GM12872 (cell line): Measurements from ENCODE around the gene KDELR1.

Source experiments
- CTCF ChIP-seq: IDR thresholded peaks from 3 replicates; pipeline ENCODE4 v1.5.1; 2011; ENCODE audit warnings: low read depth, mild to moderate bottlenecking, low read length, moderate library complexity; ENCODE audit not compliant: insufficient read depth

Gene KDELR1

DNA sequence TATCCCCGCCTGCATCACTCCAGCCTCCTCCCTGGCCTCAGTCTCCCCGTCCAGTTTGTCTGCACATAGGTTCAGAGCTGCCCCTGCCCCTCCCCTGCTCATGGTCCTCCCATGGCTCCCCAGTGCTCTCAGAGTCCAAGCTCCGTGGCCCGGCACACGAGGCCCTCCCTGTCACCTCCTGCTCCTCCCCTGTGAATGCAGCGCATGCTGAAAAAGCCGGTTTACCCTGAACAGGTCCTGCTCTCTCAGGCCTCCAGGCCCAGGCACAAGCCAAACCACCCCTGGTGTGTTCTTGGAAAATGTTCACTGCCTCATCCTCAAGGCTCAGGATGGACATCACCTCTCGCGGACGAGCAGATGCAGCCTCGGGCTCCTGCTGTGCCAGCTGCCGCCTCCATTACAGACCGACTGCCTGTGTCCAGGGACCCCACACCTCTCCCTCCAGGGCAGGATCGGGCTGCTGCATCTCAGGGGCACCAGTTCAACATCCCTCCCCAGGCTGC is 53.0 kb downstream of the KDELR1 start:
- TF ChIP-seq CTCF, result no peak

DNA sequence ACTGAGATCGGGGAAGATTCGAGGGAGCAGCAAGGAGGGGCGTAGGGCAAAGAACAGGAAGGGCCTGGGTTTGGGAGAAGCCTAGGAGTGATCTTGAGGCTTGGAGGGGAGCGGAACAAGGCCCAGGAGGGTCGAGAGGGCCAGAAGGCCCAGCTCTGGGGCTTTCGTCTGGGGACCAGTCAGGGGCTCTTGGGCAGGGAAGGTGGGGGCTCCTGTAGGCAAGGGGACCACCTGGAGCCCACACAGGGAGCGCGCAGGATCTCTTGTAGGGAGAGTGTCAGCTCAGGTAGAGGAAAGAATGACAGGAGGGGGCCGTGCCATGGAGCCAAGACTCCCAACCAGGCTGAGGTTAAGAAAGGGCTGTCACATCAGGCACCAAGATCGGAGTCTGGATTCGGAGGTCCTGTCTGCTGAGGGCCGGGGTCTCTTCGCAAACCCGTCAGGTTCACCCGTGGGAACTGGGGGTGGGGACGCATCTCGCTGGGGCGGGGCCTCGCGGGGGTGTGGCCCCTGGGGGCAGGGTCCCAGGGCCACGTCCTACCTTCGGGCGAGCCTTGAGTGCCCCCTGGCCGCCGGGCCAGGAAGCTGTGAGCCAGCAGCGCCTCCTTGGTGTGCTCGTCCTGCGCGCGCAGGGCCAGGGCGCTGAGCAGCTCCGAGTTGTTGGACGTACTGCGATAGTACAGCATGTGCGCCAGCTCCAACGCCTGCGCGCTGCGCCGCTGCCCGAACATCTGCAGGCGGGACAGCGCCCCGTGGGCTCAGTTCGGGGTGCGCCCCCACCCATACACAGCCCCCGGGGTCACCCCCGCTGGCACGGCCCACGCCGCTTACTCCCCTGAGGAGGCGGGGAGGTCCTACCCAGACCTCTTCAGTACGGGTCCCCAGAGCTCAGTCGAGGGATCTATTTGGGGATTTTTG is 57.6 kb downstream of the KDELR1 start:
- TF ChIP-seq CTCF, result peak; percentile 90

GRCh38 chr19:48332662-48333466 is 58.5 kb downstream of the KDELR1 start:
- no peak for TF ChIP-seq CTCF
